Smooth muscle cell (in vitro differentiated cells): ENCODE data around the gene RAB29. TPM values are rescaled to one million over a fixed set of nuclear protein-coding genes. Genes with fewer than 3 reads are reported as not detected.

ENCODE experiments used
- DNase-seq: peaks from one replicate; lab custom pipeline; 2025; ENCODE audit not compliant: unreplicated experiment; lab: John Stamatoyannopoulos, UW
- H2AFZ ChIP-seq: fragments of 200-600 bp; sonication (generic); 2 replicates; pipeline ENCODE4 v1.6.0; 2016; ENCODE audit warnings: antibody characterized with exemption, low read depth, mild to moderate bottlenecking
- H3F3A ChIP-seq: fragments of 200-600 bp; sonication (generic); 2 replicates; pipeline ENCODE4 v1.6.0; 2017; ENCODE audit warnings: antibody characterized with exemption, low read depth
- H3K27ac ChIP-seq: fragments of 200-600 bp; sonication (generic); 2 replicates; pipeline ENCODE4 v1.5.1; 2016; ENCODE audit warnings: low read depth, mild to moderate bottlenecking
- H3K27me3 ChIP-seq: fragments of 200-600 bp; sonication (generic); 2 replicates; pipeline ENCODE4 v1.6.1; 2016; ENCODE audit warnings: low read depth, mild to moderate bottlenecking
- H3K36me3 ChIP-seq: fragments of 200-600 bp; sonication (generic); 2 replicates; pipeline ENCODE4 v1.5.1; 2016; ENCODE audit warnings: low read depth
- H3K4me1 ChIP-seq: fragments of 200-600 bp; sonication (generic); 2 replicates; pipeline ENCODE4 v1.5.1; 2016; ENCODE audit warnings: low read depth
- H3K4me2 ChIP-seq: fragments of 200-600 bp; sonication (generic); 2 replicates; pipeline ENCODE4 v1.6.0; 2016; ENCODE audit warnings: mild to moderate bottlenecking
- H3K4me3 ChIP-seq: fragments of 200-600 bp; sonication (generic); 2 replicates; pipeline ENCODE4 v1.5.1; 2016; ENCODE audit warnings: mild to moderate bottlenecking
- H3K79me2 ChIP-seq: fragments of 200-600 bp; sonication (generic); 2 replicates; pipeline ENCODE4 v1.6.0; 2016; ENCODE audit warnings: low read depth, mild to moderate bottlenecking
- H3K9ac ChIP-seq: fragments of 200-600 bp; sonication (generic); 2 replicates; pipeline ENCODE4 v1.6.0; 2016; ENCODE audit warnings: low read depth
- H3K9me3 ChIP-seq: fragments of 200-600 bp; sonication (generic); replicated peaks from 2 replicates; pipeline ENCODE4 v1.5.1; 2016; ENCODE audit warnings: low read depth
- H4K20me1 ChIP-seq: fragments of 200-600 bp; sonication (generic); 2 replicates; pipeline ENCODE4 v1.6.0; 2016; ENCODE audit warnings: low read depth
- CTCF ChIP-seq: fragments of 200-600 bp; sonication (generic); IDR thresholded peaks from 2 replicates; pipeline ENCODE4 v1.5.1; 2017; ENCODE audit warnings: borderline replicate concordance, mild to moderate bottlenecking, antibody characterized with exemption; ENCODE audit not compliant: insufficient read depth, poor library complexity, severe bottlenecking
- WGBS: methylation state at CpG from one replicate; pipeline ENCODE4 v1.1.7; 2016; ENCODE audit warnings: low lambda C conversion rate; 5-methylcytosine and 5-hydroxymethylcytosine counted together
- polyA plus RNA-seq: library from polyadenylated mRNA; unstranded; fragments of >200 nt; fragmentation: Nextera tagmentation; extraction: Ambion mirVana; gene quantifications from 2 replicates; pipeline ENCODE4 v1.2.1, GENCODE V29; 2016
- total RNA-seq: library from RNA; depleted of rRNA; stranded (reverse); fragments of >200 nt; gene quantifications from 2 replicates; pipeline ENCODE4 v1.2.3, GENCODE V29; 2014

The RAB29 gene
- total and polyA plus RNA-seq, 2 experiments from 2014 or later, result 4.1 TPM

- Histone ChIP-seq H3K4me1 (peaks cover 27% of the 10 kb centered on the region), H3K9me3 (no peaks in the 10 kb centered on the region), H3K4me3 (peak overlapping the region; percentile 78), H3K9ac (peak overlapping the region; percentile 89), H2AFZ (peak overlapping the region; percentile 37), H3K79me2 (peaks cover 48% of the 10 kb centered on the region), H3K4me2 (peak overlapping the region; percentile 83), H3K36me3 (no peaks in the 10 kb centered on the region), H3F3A (no peaks in the 10 kb centered on the region), H3K27ac (peak overlapping the region; percentile 84), H3K27me3 (peaks cover 5% of the 10 kb centered on the region), H4K20me1 (peaks cover 47% of the 10 kb centered on the region)
- WGBS, result under 1% methylated on average over 45 of the region's 81 CpGs
- peak; percentile 100 for DNase-seq
- no peak for TF ChIP-seq CTCF
Observed at GRCh38 chr1:205749234-205750137, 25.8 kb downstream of the RAB29 start.

- no peaks in the 10 kb centered on the region for H3K36me3 ChIP-seq
- 3% methylated on average over 25 of the region's 25 CpGs for WGBS
- H3K27me3 ChIP-seq, result no peaks in the 10 kb centered on the region
- peak overlapping the region; percentile 37 for H2AFZ ChIP-seq
- peak overlapping the region; percentile 78 for H3K4me3 ChIP-seq
- peak overlapping the region; percentile 84 for H3K27ac ChIP-seq
- no peak for TF ChIP-seq CTCF
- H3F3A ChIP-seq, result no peaks in the 10 kb centered on the region
- peak overlapping the region; percentile 83 for H3K4me2 ChIP-seq
- DNase-seq, result no peak
- H3K79me2 ChIP-seq, result peaks cover 57% of the 10 kb centered on the region
- peaks cover 27% of the 10 kb centered on the region for H3K4me1 ChIP-seq
- H3K9me3 ChIP-seq, result no peaks in the 10 kb centered on the region
- H3K9ac ChIP-seq, result peak overlapping the region; percentile 89
- peaks cover 56% of the 10 kb centered on the region for H4K20me1 ChIP-seq
Observed at GRCh38 chr1:205748403-205749233, 26.7 kb downstream of the RAB29 start.

DNA sequence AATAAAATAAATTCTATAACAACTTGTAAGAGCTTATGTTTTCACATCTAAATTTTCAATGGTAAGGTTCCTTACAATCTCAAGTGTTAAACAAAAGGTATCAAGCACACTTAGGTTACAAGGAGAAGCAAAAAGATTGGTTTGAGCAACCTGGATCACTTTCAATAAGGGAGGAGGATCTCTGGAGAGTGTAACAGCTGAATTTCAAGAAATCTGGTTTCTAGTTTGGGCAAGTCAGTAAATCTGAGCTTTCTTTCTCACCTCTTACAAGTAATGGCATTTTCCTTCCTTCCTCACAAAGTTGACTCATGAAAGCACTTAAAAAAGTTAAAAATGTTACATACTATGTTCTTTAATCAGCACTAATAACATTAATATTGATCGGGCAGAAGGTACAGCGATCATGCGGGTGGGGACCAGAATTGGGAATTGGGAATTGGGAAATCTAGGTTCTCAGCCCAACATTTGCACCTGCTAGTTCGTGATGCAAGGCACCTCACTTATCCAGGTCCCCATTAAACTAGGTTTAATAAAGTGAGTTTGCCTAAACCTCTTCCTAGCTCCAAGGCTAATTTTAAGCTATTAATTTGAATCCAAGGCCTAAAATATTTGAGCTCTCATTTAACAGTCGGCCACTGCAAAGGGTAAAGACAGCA lies 28.4 kb downstream of the RAB29 start:
- no peak overlapping the region for H3K9ac ChIP-seq
- H3K27me3 ChIP-seq, result no peaks in the 10 kb centered on the region
- H3K79me2 ChIP-seq, result peaks cover 74% of the 10 kb centered on the region
- TF ChIP-seq CTCF, result no peak
- peaks cover 36% of the 10 kb centered on the region for H3K4me1 ChIP-seq
- no peaks in the 10 kb centered on the region for H3K36me3 ChIP-seq
- H4K20me1 ChIP-seq, result peaks cover 73% of the 10 kb centered on the region
- peak overlapping the region; percentile 83 for H3K4me2 ChIP-seq
- H3K27ac ChIP-seq, result peak overlapping the region; percentile 2
- H3K4me3 ChIP-seq, result peak overlapping the region; percentile 78
- no peak for DNase-seq
- WGBS, result 91% methylated on average over 5 of the region's 5 CpGs
- no peak overlapping the region for H2AFZ ChIP-seq
- H3F3A ChIP-seq, result no peaks in the 10 kb centered on the region
- no peaks in the 10 kb centered on the region for H3K9me3 ChIP-seq
